Endodermal cell (in vitro differentiated cells): ENCODE data around the gene OR52K2. TPM values are rescaled to one million over a fixed set of nuclear protein-coding genes. Genes with fewer than 3 reads are reported as not detected.

Source experiments
- DNase-seq: peaks from one replicate; pipeline ENCODE4 v3.0.0-alpha.2; 2017
- H3K27ac ChIP-seq: 2 replicates; pipeline ENCODE4 v1.5.1; 2013; ENCODE audit warnings: mild to moderate bottlenecking, low read depth, low read length, moderate library complexity
- H3K27me3 ChIP-seq: 2 replicates; pipeline ENCODE4 v1.6.1; 2013; ENCODE audit warnings: mild to moderate bottlenecking, low read length, moderate library complexity; ENCODE audit not compliant: insufficient read depth, control insufficient read depth, poor library complexity, severe bottlenecking
- H3K36me3 ChIP-seq: 2 replicates; pipeline ENCODE4 v1.7.0; 2013; ENCODE audit warnings: mild to moderate bottlenecking, low read length, moderate library complexity; ENCODE audit not compliant: control insufficient read depth, insufficient read depth
- H3K4me1 ChIP-seq: one replicate; pipeline ENCODE4 v1.7.0; 2013; ENCODE audit warnings: low read length; ENCODE audit not compliant: control insufficient read depth, insufficient read depth
- H3K4me3 ChIP-seq: 2 replicates; pipeline ENCODE4 v1.5.1; 2013; ENCODE audit warnings: mild to moderate bottlenecking, low read length, moderate library complexity
- H3K9ac ChIP-seq: 2 replicates; pipeline ENCODE4 v1.6.1; 2013; ENCODE audit warnings: mild to moderate bottlenecking, low read length, moderate library complexity; ENCODE audit not compliant: poor library complexity, severe bottlenecking; ENCODE audit errors: extremely low read depth
- H3K9me3 ChIP-seq: 2 replicates; pipeline ENCODE4 v1.6.1; 2013; ENCODE audit warnings: mild to moderate bottlenecking, low read length, moderate library complexity; ENCODE audit not compliant: control insufficient read depth
- H3K27ac Mint-ChIP-seq: 2 replicates; pipeline ENCODE4 v1.8.0; 2020; ENCODE audit warnings: mixed read lengths
- H3K27me3 Mint-ChIP-seq: 2 replicates; pipeline ENCODE4 v1.8.0; 2021; ENCODE audit warnings: mild to moderate bottlenecking, mixed read lengths; ENCODE audit not compliant: insufficient read depth
- H3K36me3 Mint-ChIP-seq: 2 replicates; pipeline ENCODE4 v1.8.0; 2020; ENCODE audit warnings: low read depth, mixed read lengths
- H3K4me1 Mint-ChIP-seq: 2 replicates; pipeline ENCODE4 v1.8.0; 2020; ENCODE audit warnings: mixed read lengths
- H3K4me3 Mint-ChIP-seq: 2 replicates; pipeline ENCODE4 v1.8.0; 2020; ENCODE audit warnings: mild to moderate bottlenecking, moderate library complexity, mixed read lengths
- H3K9me3 Mint-ChIP-seq: 2 replicates; pipeline ENCODE4 v1.8.0; 2020; ENCODE audit warnings: mild to moderate bottlenecking, mixed read lengths
- WGBS, 2 experiments: methylation state at CpG; one replicate each; pipeline versions ENCODE4 v1.1.5 to v1.1.7; 2013; ENCODE audit warnings: missing lambda C conversion rate in 2 of 2, mixed read lengths in 1 of 2; ENCODE audit not compliant: insufficient coverage in 1 of 2, insufficient read length in 1 of 2; 5-methylcytosine and 5-hydroxymethylcytosine counted together
- total RNA-seq, 2 donors: library from RNA; stranded (reverse); fragmentation: NEBNext Ultra II Directional in 1 of 2; extraction: Animal tissue kit (Norgen Biotek cat#: 25700) in 1 of 2; gene quantifications; 2 replicates in 1 of 2; 3 replicates in 1 of 2; pipeline ENCODE4 v1.2.1, GENCODE V29; 2021
- TF ChIP-seq, protein P1 (sequence below): fragments of 200-600 bp; sonication (generic); conservative IDR thresholded peaks from 2 replicates; pipeline ENCODE4 v1.5.0; 2021; ENCODE audit warnings: antibody characterized with exemption, mild to moderate bottlenecking

Gene OR52K2
- total RNA-seq, 2 donors from 2014 or later, result not detected

DNA sequence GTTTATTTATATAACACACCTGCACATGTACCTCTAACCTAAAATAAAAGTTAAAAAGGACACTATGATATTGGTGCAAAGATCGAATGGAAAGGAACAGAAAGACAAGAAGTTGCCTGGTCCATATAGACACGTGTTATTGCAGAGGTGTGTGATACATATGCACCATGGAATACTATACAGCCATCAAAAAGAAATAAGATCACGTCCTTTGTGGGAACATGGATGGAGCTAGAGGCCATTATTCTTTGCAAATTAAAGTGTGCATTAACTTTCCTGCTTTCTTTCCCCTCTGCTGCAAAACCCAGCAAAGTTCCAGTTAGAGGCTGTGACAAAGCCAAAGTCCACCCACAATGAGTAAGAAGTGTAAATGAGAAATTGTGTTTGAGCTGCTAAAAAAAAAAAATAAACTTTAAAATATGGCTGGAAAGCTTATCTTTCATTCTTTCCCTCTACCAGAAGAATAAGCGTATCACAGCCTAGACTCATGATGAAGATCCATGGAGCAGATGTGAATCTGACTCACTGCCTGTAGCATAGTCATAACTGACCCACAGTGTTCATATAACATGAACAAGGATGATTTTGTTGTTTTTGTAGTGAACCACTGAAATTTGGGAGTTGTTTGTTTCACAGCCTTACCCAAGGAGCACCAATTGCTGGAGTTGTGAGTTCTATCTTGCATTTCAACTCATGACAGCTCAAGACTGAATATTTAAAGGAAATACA is 42.9 kb downstream of the OR52K2 start:
- Histone ChIP-seq H3K4me3 (no peak overlapping the region), H3K4me1 (no peaks in the 10 kb centered on the region), H3K27ac (no peak overlapping the region), H3K9me3 (peaks cover 6% of the 10 kb centered on the region), H3K9ac (no peak overlapping the region), H3K36me3 (no peaks in the 10 kb centered on the region), H3K27me3 (peaks cover 6% of the 10 kb centered on the region)
- TF ChIP-seq, protein P1, sequence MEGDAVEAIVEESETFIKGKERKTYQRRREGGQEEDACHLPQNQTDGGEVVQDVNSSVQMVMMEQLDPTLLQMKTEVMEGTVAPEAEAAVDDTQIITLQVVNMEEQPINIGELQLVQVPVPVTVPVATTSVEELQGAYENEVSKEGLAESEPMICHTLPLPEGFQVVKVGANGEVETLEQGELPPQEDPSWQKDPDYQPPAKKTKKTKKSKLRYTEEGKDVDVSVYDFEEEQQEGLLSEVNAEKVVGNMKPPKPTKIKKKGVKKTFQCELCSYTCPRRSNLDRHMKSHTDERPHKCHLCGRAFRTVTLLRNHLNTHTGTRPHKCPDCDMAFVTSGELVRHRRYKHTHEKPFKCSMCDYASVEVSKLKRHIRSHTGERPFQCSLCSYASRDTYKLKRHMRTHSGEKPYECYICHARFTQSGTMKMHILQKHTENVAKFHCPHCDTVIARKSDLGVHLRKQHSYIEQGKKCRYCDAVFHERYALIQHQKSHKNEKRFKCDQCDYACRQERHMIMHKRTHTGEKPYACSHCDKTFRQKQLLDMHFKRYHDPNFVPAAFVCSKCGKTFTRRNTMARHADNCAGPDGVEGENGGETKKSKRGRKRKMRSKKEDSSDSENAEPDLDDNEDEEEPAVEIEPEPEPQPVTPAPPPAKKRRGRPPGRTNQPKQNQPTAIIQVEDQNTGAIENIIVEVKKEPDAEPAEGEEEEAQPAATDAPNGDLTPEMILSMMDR, result no peak
- no peak for DNase-seq
- Mint-ChIP-seq H3K27me3 (peaks cover 2% of the 10 kb centered on the region), H3K36me3 (no peaks in the 10 kb centered on the region), H3K4me3 (no peak overlapping the region), H3K27ac (no peak overlapping the region), H3K4me1 (no peaks in the 10 kb centered on the region), H3K9me3 (peaks cover 3% of the 10 kb centered on the region)
- 82% methylated on average over 3 to 4 of the region's 4 CpGs for WGBS, 2 experiments

DNA sequence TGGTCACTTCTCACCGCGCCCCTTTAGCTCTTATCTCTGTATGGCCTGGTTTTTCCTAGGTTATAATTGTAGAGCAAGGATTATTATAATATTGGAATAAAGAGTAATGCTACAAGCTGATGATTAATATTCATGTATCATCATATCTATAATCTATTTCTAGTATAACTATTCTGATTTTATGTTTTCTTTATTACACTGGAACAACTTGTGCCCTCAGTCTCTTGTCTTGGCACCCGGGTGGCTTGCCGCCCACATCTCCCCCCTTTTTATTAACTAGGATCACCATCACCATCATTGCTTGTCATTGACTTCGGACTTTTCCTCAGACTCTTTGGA is 44.4 kb downstream of the OR52K2 start:
- no peak overlapping the region for H3K4me3 ChIP-seq
- H3K27ac ChIP-seq, result no peak overlapping the region
- Mint-ChIP-seq H3K36me3 (no peaks in the 10 kb centered on the region), H3K4me1 (no peaks in the 10 kb centered on the region), H3K9me3 (peaks cover 3% of the 10 kb centered on the region), H3K4me3 (no peak overlapping the region), H3K27me3 (peaks cover 2% of the 10 kb centered on the region), H3K27ac (no peak overlapping the region)
- peaks cover 6% of the 10 kb centered on the region for H3K27me3 ChIP-seq
- peaks cover 6% of the 10 kb centered on the region for H3K9me3 ChIP-seq
- no peak overlapping the region for H3K9ac ChIP-seq
- TF ChIP-seq, protein P1, result peak; percentile 5
- 55 to 100% methylated on average over 2 to 5 of the region's 5 CpGs for WGBS, 2 experiments
- H3K36me3 ChIP-seq, result no peaks in the 10 kb centered on the region
- no peaks in the 10 kb centered on the region for H3K4me1 ChIP-seq
- no peak for DNase-seq

DNA sequence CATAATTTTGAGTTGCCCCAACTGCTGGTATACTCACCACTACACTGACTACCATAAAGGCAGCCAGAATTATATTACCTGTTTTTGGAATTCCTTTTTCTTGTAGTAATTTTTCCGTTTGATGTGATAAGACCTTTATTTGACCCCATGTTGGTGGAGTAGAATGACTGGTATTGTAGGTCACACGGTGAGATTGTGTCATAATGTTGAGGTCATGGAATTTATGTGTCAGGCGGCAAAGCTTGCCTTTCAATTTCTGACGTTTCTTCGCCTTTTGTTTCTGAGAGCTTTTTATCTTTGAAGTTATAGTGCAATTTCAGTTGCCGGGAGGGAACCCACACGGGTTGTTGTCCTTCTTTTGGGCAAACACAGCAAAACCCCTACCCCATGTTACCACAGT is 46.4 kb downstream of the OR52K2 start:
- H3K4me1 Mint-ChIP-seq, result no peaks in the 10 kb centered on the region
- DNase-seq, result no peak
- WGBS, 2 experiments, result 84 to 90% methylated on average over 2 to 7 of the region's 7 CpGs
- H3K36me3 Mint-ChIP-seq, result no peaks in the 10 kb centered on the region
- H3K27ac ChIP-seq, result no peak overlapping the region
- peaks cover 3% of the 10 kb centered on the region for H3K9me3 Mint-ChIP-seq
- H3K4me1 ChIP-seq, result no peaks in the 10 kb centered on the region
- H3K9ac ChIP-seq, result no peak overlapping the region
- peaks cover 6% of the 10 kb centered on the region for H3K27me3 ChIP-seq
- no peaks in the 10 kb centered on the region for H3K36me3 ChIP-seq
- H3K27ac Mint-ChIP-seq, result no peak overlapping the region
- no peak overlapping the region for H3K4me3 ChIP-seq
- H3K4me3 Mint-ChIP-seq, result no peak overlapping the region
- H3K27me3 Mint-ChIP-seq, result peaks cover 2% of the 10 kb centered on the region
- peaks cover 6% of the 10 kb centered on the region for H3K9me3 ChIP-seq
- TF ChIP-seq, protein P1, result no peak
